Stimulated activated CD4-positive, alpha-beta T cell treated with anti-CD3 and anti-CD28 coated beads, Interleukin-4, amount 100 ng/mL, for 48 hours (primary cell): Measurements from ENCODE around the gene PTPN23.
A peak's percentile ranks its signal among the peaks of the same experiment; 100 is the strongest.

Source experiments
- DNase-seq, 2 donors: peaks; one replicate each; pipeline ENCODE4 v3.0.0-alpha.2; 2020; ENCODE audit warnings: low read depth in 2 of 2

The PTPN23 gene

DNA sequence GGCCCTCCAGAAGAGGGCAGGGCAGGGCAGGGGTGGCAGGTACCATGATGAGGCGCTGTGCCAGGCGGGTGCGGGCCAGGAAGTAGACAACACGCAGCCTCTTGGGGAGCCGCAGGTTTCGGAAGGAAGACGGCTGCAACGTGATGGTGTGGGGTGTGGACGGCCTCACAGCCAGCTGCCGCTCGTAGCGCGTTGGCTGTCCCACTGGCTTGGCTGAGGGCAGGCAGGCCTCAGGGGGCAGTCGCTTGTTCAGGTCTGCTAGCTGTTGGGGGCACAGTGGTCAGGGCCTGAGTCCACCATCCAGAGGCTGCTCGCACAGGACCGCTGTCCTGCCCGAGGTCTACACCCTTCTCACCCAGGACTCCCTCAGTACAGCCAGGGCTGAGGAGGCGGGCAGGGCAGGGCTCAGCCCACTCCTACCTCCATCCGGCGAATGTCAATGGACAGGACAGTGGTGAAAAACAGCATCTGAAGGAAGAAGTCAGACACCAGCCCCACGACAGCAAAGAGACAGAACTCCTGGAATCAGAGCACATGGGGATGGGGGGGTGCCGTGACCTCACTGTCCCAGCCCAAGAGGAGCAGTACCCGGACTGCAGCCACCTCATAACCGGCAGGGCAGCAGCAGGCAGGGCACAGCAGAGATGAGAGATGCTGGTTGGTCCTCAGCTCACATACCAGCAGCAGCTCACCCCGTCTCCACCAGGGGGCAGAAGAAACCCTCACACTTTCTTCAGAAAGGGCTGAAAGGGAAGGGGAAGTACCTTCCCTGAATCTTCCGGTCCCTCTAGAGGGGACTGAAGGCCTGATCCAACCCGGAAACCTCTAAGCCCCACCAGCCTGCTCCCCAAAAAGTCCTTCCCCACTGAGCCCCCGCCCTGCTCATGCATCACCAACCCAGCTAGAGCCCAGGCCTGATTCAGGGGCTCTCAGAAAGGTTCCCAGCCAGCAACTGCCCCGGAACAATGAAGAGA is 40.0 kb downstream of the PTPN23 start:
- DNase-seq, result peak; percentile 86 to 90

DNA sequence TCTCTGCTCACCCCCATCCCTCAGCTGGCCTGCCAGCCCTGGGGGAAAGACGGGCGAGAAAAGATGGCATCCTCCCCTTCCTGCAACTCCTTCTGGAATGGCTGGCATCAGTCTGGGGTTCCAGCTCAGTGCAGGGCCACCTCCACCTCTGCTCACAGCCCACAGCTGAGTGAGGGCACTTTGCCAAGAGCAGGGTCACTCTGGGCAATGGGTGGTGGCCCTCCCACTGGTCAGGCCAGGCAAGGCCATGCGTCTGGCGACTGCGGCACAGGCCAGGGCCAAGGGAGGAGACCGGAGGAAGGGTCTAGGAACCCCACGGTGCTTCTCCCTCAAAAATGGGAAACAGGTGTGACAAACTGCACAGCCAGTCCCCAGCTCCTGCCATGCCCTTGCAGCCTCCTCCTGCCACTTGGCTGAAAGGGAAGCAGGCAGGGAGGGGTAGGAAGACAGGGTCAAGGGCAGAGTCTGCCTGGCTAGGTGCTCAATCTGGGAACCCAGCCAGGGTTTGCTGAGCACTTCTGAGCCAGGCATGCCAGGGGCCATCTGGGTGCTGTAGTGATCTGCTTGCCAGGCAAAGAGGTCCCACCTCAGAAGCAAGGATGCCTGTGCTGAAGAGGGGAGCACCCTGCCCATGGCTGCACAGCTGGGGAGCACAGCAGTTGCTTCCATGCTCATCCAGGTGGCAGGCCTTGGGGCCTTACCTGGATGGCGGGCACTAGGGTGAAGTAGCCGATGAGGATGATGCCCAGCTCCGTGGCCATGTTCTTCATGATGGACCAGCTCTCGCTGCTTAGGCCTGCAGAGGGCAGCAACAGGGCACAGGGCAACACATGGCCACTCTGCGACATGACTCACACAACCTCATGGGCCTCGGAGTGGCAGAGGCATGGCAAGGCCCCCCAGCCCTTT is 41.2 kb downstream of the PTPN23 start:
- peak in 1 of 2 donors; percentile 18 for DNase-seq

DNA sequence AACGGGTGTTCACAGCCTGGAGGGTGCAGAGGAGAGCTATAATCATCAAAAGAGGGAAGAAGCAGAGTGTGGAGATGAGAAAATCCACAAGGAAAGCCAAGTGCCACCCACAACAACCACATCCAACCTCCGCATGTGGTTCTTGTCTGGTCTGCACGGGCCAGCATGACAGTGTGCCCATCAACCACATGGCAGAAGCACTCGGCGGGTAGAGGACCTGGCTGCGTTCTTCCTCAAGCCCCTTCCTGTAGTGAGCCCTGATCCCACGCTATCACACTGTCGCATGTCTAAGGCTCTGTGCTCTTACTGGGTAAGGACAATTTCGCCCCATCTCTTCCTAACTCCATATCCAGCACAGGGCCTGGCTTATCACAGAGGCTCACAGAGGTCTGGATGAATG is 41.9 kb downstream of the PTPN23 start:
- no peak for DNase-seq

DNA sequence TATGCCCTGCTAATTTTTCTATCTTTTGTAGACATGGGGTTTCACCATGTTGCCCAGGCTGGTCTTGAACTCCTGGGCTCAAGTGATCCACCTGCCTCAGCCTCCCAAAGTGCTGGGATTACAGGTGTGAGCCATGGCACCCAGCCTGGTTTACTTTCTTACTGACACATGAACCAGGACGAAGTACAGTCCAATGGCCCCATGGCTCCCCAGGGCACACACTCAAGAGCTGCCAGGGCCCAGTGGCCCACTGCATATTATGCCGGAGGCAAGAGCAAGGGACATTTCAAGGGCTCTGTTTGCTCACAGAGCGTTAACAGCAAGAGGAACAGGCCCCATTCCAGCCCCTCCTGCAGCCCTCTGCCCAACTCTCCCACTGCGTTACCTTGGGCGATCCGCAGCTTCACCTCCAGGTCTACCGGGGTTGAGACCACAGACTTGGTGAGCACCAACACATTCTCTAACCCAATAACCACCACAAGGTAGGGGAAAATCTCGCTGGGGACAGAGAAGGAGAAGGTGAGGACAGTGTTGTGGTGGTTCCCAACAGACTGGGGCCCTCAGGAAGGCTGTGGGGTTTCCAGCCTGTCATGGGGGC is 42.8 kb downstream of the PTPN23 start:
- no peak for DNase-seq

DNA sequence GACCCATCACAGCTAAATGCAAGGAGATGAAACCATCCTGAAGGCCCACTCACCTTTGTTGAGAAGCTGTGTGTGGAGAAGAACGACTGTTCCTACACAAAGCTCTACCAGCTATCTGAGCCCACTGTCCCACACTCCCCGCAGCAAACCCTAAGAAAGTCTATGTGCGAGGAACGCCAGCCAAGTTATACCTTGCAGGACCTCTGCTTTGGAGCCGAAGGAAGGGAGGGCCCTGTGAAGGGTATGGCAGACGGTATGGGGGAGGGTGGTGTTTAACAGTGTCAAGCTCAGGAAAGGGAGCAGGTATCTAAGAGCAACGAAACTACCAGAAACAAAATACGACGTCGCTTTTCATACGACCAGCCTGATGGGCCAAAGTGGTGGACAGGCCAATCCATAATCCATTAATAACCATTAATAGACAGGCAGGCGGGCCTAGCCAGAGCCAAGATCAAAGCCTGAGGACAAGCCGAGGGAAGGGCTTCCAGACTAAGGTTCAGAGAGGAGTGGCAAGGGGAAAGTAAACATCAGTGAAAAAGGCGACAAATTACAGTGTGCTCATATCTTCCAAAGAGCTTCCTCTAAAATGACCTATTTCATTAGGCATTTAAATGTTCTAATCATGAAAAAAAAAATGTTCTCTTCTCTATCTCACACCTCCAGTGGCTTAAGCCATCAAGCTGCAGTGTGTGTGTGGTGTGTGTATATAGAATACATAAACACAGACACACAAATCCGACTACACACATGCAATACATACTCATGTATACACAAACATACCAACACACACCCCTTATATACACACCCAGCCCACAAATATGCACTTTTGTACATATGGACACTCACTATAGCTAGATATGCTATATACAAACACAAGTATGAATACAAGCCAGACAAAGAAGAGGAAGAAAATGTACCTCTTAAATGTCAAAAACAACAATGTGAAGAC is 43.9 kb downstream of the PTPN23 start:
- no peak for DNase-seq

DNA sequence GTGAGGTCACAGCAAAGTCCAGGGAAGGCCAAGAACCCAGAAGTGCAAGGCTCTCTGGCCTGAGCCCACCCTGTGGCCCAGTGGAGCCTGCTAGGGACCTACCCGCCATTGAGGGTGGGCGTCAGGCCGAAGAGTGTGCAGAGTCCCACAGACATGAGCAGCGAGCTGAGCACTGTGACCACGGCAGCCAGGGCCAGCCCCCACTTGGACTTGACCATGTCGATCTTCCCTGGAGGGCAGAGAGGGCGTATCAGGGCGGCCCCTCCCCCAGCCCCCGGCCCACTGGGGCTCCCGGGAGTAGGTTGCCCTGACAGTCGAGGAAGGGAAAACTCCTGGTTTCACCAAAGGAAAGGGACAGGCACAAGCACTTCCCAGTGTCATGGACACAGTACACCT is 44.6 kb downstream of the PTPN23 start:
- no peak for DNase-seq

DNA sequence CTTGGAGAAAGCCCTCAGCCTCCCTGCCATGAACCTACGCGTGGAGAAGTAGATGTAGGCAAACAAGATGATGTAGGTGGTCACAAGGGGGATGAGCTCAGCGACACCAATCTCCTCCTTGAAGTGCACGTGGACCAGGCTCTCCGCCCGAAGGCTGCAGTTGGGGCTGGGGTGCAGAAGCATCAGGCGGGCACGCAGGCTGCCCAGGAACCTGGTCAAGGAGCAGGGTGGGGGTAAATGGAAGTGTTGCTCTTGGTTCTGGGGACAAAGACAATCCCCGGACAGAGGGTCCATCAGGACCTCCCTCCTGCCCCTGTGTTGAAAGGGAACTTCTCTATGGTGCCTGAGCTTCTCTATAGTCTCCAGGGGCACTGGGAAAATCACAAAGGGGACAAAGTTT is 45.1 kb downstream of the PTPN23 start:
- no peak for DNase-seq

DNA sequence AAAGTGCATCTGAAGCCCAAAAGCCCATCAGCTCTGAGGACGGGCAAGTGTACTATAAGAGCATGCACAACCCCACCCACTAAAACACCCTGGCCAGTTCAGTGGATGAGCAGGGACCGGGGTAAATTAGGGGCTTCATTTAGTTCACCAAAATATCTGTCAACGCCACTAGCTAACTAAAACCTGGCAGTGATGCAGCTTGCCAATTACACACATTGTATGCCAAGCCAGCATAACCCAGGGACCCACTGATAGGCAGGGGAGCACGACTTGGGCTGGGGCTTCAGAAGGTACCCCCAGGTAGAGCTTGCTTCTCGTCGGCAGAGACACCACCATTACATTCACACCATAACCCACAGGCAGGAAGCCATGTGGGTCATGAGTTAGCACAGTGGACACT is 47.0 kb downstream of the PTPN23 start:
- no peak for DNase-seq

DNA sequence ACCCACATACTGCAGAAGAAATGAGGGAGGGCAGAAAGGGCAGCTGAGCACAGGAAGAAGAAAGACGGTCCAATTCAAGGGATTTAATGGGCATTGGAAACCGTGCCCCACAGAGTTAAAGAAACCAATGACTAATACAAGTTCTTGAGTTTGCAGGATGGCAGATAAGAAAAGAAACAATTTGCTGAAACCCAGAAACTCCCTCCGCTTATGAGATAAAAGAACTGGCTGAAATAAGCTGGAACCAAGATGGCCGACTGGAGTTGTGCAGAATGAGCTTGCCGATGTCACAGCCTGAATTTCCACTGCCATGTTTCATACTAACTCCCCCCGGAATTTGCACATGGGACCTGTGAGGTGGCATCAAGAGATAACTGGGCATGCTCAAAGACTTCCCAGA is 47.8 kb downstream of the PTPN23 start:
- no peak for DNase-seq

DNA sequence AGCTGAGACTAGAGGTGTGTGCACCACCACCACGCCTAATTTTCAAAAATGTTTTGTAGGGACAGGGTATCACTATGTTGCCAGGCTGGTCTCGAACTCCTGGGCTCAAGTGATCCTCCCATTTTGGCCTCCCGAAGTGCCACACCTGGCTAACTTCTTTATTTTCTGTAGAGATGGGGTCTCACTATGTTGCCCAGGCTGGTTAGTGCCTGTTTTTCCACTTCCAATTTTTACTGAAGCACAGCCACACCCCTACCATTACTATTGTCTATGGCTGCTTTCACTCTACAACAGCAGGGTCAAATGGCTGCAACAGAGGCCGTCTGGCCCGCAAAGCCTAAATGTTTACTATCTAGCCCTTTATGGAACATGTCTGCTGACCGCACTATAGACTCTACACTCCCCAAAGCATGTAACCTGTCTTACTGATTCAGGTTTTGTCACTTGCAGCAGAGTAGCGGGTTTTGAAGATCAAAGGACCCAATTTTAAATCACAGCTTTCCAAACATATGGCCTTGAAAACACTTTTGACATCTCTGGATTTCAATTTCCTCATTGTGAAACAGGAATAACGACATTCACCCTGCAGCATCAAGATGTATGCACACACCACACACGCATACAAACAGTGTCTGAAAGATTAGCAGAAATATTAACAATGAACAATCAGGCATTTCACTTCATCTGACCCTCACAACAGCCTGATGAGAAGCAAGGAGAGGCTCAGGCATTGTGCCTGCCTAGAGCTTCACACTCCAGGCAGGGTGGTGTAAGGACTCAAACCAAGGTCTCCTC is 48.9 kb downstream of the PTPN23 start:
- no peak for DNase-seq

DNA sequence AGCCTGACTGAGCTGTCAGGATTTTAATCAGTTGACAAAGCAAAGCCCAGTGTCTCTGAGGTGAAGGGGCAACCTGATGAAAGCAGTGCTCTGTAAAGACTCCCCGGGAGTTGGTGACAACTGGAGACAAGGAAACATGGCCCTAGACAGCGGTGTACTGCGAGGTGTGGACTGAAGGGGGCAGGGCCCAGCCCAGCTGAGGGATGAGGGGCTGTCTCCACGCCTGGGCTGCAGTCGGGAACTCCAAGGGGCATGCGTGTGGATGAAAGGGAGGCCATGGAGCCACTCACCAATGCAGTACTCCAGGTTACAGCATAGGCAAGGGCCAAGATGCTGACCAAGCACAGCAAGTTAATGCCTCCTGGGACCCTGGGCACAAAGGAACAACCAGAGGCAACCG is 49.8 kb downstream of the PTPN23 start:
- no peak for DNase-seq

DNA sequence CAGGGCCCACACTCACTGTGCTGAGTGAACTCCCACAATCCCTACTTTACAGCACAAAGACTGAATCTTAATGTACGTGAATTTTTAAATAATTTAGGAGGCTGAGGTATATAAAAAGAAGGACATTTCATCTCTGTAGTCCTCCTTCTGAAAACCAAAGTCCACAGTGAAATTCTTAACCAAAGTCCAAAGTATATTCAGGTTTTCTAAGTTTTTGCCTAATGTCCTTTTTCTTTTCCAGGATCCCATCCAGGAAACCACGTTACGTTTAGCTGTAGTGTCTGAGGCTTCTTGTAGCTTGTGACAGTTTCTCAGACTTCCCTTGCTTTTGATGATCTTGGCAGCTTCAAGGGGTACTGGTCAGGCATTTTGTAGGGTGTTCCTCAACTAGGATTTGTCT is 50.4 kb downstream of the PTPN23 start:
- no peak for DNase-seq

DNA sequence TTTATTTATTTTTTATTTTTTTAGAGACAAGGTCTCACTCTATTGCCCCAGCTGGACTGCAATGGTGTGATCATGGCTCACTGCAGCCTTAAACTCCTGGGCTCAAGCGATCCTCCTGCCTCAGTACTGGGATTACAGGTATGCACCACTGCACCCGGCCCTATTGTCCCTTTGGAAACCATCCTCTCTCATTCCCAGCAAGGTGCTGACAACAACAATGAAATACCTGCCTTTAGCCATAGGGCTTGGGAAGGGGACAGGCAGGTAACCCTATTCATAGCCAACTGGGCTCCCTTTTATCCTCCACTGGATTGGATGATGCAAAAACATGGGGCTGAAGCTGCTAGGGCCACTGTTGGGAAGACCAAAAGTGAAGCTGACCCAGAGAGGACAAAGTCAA is 51.9 kb downstream of the PTPN23 start:
- no peak for DNase-seq

DNA sequence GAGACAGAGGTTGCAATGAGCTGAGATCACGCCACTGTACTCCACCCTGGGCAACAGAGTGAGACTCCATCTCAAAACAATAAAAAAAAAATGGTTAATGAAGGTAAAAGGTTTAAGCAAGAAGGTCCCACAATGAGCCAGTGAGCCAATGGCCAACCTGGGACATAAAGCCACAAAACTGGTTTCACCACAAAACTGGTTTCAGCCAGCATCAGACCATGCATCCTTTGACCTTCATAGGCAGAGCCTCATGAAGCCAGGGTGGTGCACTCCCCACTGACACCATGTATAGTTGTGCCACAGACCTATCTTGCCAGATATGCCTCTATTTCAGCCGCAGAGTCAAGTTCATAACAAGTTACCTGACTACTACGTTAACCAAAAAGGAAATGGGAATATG is 53.0 kb downstream of the PTPN23 start:
- no peak for DNase-seq

DNA sequence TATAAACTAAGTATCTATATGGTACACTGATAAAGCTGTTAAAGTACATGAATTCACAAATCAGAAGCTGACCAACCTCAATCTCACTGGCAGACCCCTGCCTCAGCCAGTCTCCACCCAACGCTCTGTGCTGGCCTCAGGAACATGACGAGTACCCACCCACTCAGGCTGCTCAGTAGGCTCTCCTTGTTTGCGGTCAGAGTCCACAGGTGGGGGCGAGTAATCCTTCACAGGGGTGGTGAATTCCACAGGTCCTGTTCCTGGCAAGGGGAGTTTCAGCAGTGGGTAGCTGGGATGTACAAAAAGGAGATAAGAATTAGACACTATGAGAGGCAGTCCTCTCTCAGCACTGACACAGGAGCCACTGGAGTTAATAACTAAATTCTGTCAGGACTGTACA is 54.0 kb downstream of the PTPN23 start:
- no peak for DNase-seq

DNA sequence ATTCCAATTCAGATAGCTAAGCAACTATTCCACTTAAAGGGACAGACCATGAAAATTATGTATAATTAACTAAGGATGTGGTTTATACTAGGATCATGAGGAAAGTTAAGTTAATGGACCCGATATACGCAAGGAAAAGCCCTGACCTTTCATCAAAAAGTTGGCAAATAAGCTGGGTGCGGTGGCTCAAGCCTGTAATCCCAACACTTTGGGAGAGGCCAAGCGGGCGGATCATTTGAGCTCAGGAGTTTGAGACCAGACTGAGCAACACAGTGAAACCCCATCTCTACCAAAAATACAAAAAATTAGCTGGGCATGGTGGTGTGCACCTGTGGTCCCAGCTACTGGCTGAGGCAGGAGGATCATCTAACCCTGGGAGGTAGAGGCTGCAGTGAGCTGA is 55.4 kb downstream of the PTPN23 start:
- DNase-seq, result no peak

DNA sequence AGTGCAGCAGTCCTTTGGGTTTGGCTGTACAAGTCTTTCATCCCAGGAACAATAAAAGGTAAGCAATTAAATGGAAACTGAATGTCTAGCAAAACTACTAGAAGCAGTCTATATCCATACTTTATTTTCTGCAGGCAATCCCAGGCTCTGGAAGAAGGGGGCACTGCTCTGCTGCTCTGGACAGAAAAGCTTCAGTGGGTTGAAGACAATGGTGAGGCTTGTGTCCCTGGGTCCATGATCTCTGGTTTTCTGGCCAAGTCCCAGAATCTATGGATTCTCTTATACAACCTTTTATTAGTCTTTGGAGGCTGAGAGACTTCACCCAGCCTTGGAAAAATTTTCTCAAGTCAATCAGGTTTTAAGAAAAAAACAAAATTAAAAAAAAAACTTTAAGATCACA is 59.3 kb downstream of the PTPN23 start:
- DNase-seq, result no peak

DNA sequence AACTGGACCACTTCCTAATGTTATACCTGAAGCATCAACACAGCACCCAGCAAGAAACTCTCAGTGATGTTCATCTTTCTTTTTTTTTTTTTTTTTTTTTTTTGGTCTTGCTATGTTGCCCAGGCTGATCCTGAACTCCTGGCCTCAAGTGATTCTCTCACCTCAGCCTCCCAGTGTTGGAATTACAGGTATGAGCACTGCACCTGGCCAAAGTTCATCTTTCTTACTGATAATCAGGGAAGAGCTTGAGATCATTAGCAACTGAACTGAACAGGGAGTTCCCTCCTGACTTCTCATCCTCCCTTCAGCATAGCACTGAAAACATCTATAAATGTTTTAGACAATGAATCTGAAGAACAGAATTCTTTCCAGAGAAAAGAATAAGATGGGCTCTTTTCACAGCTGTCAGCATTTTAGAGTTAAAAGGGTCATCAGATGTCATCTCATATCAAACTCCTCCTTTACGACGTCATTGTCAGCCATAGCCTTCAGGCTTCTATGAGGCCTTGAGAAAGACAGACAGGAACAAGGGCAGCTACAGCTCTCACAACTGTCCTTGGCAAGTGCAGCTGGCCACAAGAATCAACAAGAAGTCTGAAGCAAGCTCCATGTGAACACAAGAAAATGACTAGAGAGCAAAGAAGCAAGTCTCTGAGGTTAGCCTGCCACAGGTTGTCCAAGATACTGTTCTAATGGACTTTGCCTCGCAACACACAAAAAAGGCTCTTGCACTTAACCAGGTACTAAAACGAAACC is 61.2 kb downstream of the PTPN23 start:
- DNase-seq, result no peak

DNA sequence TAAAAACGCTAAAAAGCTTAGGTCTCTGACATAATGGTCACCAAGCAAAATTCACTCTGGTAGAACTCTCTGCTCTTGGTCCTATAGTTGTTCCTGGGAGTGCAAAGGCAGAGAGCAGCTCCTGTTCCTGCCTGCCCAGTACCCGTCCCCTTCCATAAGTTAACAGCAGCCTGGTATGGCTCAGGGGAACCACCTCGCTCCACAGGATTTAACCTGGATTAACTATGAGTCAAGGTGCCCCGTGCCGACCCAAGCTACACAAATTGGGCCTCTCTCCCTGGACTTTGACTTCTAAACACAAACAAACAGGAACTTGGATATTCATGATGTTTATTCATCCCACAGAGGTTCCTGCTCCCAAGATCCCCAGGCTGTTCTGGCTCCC is 62.8 kb downstream of the PTPN23 start:
- DNase-seq, result no peak

DNA sequence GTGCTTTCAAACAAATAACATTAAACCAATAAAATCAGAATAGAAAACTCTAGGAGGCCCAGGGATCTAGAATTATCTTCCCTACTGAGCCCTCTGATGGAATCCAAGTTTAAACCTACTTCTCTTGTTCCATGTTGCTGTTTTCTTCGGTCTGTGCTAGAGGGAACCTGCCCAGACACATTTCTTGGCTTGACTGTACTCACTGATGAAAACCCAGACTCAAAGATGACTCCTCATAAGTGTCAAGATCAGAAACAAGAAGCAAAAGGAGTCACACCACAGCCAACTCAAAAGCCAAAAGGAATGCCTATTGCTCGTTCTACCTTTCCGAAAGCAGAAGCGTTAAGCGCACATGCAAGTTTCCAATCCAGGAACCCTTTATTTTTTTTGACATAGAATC is 63.3 kb downstream of the PTPN23 start:
- no peak for DNase-seq
